GM18499 (cell line): Measurements from ENCODE around the gene GNAO1.

ENCODE experiments used
- ATAC-seq: cut with Tn5 transposase; IDR thresholded peaks from one replicate; pipeline ENCODE4 v1.9.1; 2021; ENCODE audit warnings: moderate number of reproducible peaks; ENCODE audit not compliant: insufficient read depth, unreplicated experiment

GNAO1 gene

GRCh38 chr16:56356276-56357240 lies 165.3 kb downstream of the GNAO1 start:
- peak; percentile 61 for ATAC-seq

- ATAC-seq = no peak
These were observed 166.0 kb downstream of the GNAO1 start for GRCh38 chr16:56357241-56357764.

- ATAC-seq = no peak
These were observed 166.6 kb downstream of the GNAO1 start for GRCh38 chr16:56357765-56358322.

- no peak for ATAC-seq
These were observed 169.1 kb downstream of the GNAO1 start for GRCh38 chr16:56360117-56361008.

- no peak for ATAC-seq
These were observed 170.9 kb downstream of the GNAO1 start for GRCh38 chr16:56362057-56362655.

- ATAC-seq = no peak
These were observed 171.4 kb downstream of the GNAO1 start for GRCh38 chr16:56362706-56363105.

GRCh38 chr16:56363181-56363716 lies 172.0 kb downstream of the GNAO1 start:
- ATAC-seq = no peak

- ATAC-seq = no peak
These were observed 172.7 kb downstream of the GNAO1 start for GRCh38 chr16:56363781-56364565.

- no peak for ATAC-seq
These were observed 173.6 kb downstream of the GNAO1 start for GRCh38 chr16:56364865-56365264.

GRCh38 chr16:56365552-56365951 lies 174.3 kb downstream of the GNAO1 start:
- no peak for ATAC-seq

- ATAC-seq = no peak
These were observed 175.7 kb downstream of the GNAO1 start for GRCh38 chr16:56366945-56367344.

- ATAC-seq = no peak
These were observed 176.5 kb downstream of the GNAO1 start for GRCh38 chr16:56367764-56368163.

GRCh38 chr16:56368545-56368944 lies 177.3 kb downstream of the GNAO1 start:
- ATAC-seq = no peak

- ATAC-seq = no peak
These were observed 177.9 kb downstream of the GNAO1 start for GRCh38 chr16:56369202-56369601.

- ATAC-seq = no peak
These were observed 179.0 kb downstream of the GNAO1 start for GRCh38 chr16:56370185-56370874.

GRCh38 chr16:56370875-56371659 lies 179.8 kb downstream of the GNAO1 start:
- no peak for ATAC-seq

- no peak for ATAC-seq
These were observed 180.3 kb downstream of the GNAO1 start for GRCh38 chr16:56371660-56371937.
